Activated CD4-positive, alpha-beta T cell treated with anti-CD3 and anti-CD28 coated beads, Interleukin-2, amount 10 ng/mL, durations not matched to agents 7 days and 5 days (primary cell): Measurements from ENCODE around the gene PPP1R1C. TPM values are rescaled to one million over a fixed set of nuclear protein-coding genes. Genes with fewer than 3 reads are reported as not detected.

Source experiments
- CTCF ChIA-PET: fragments of 350-600 bp; sonication (Branson Sonifier 250); formaldehyde crosslinking; loops from one replicate; lab custom pipeline; 2021; ENCODE audit warnings: antibody characterized with exemption; lab: Charles Lee
- POLR2A ChIA-PET: fragments of 350-600 bp; sonication (Branson Sonifier 250); formaldehyde crosslinking; loops from one replicate; lab custom pipeline; 2021; ENCODE audit warnings: antibody characterized with exemption; lab: Charles Lee
- DNase-seq: peaks from one replicate; pipeline ENCODE4 v3.0.0-alpha.2; 2020
- H3K27ac Mint-ChIP-seq: one replicate; pipeline ENCODE4 v1.8.0; 2021; ENCODE audit warnings: mild to moderate bottlenecking, moderate library complexity, mixed read lengths
- H3K27me3 Mint-ChIP-seq: one replicate; pipeline ENCODE4 v1.8.0; 2021; ENCODE audit warnings: mixed read lengths
- H3K36me3 Mint-ChIP-seq: one replicate; pipeline ENCODE4 v1.8.0; 2021; ENCODE audit warnings: low read depth, mixed read lengths
- H3K4me1 Mint-ChIP-seq: one replicate; pipeline ENCODE4 v1.8.0; 2021; ENCODE audit warnings: mixed read lengths
- H3K4me3 Mint-ChIP-seq: one replicate; pipeline ENCODE4 v1.8.0; 2021; ENCODE audit warnings: mild to moderate bottlenecking, moderate library complexity, mixed read lengths
- H3K9me3 Mint-ChIP-seq: one replicate; pipeline ENCODE4 v1.8.0; 2021; ENCODE audit warnings: mixed read lengths
- total RNA-seq, 2 experiments: library from RNA; stranded (reverse); gene quantifications; one replicate each; pipeline ENCODE4 v1.2.3, GENCODE V29; 2021

The PPP1R1C gene
- total RNA-seq, 2 experiments from 2014 or later: not detected

- POLR2A ChIA-PET: no interaction called here
- H3K4me3 Mint-ChIP-seq: no peak overlapping the region
- DNase-seq: no peak
- no peak overlapping the region for H3K27ac Mint-ChIP-seq
- H3K27me3 Mint-ChIP-seq: no peaks in the 10 kb centered on the region
- no peaks in the 10 kb centered on the region for H3K36me3 Mint-ChIP-seq
- CTCF ChIA-PET: no interaction called here
- H3K4me1 Mint-ChIP-seq: peaks cover 1% of the 10 kb centered on the region
- no peaks in the 10 kb centered on the region for H3K9me3 Mint-ChIP-seq
Measured at GRCh38 chr2:181978351-181979150, 7.1 kb upstream of the PPP1R1C start.

- DNase-seq: no peak
- Mint-ChIP-seq H3K27me3 (no peaks in the 10 kb centered on the region), H3K9me3 (no peaks in the 10 kb centered on the region), H3K4me1 (no peaks in the 10 kb centered on the region), H3K27ac (no peak overlapping the region), H3K4me3 (no peak overlapping the region), H3K36me3 (no peaks in the 10 kb centered on the region)
- POLR2A ChIA-PET: no interaction called here
- CTCF ChIA-PET: no interaction called here
Measured at GRCh38 chr2:181984060-181984459, 1.6 kb upstream of the PPP1R1C start.

- H3K27ac Mint-ChIP-seq: no peak overlapping the region
- ChIA-PET POLR2A (no interaction called here), CTCF (no interaction called here)
- H3K4me1 Mint-ChIP-seq: no peaks in the 10 kb centered on the region
- no peak overlapping the region for H3K4me3 Mint-ChIP-seq
- H3K9me3 Mint-ChIP-seq: no peaks in the 10 kb centered on the region
- H3K27me3 Mint-ChIP-seq: no peaks in the 10 kb centered on the region
- no peak for DNase-seq
- no peaks in the 10 kb centered on the region for H3K36me3 Mint-ChIP-seq
Measured at GRCh38 chr2:181984814-181985631, 630 bp upstream of the PPP1R1C start.

DNA sequence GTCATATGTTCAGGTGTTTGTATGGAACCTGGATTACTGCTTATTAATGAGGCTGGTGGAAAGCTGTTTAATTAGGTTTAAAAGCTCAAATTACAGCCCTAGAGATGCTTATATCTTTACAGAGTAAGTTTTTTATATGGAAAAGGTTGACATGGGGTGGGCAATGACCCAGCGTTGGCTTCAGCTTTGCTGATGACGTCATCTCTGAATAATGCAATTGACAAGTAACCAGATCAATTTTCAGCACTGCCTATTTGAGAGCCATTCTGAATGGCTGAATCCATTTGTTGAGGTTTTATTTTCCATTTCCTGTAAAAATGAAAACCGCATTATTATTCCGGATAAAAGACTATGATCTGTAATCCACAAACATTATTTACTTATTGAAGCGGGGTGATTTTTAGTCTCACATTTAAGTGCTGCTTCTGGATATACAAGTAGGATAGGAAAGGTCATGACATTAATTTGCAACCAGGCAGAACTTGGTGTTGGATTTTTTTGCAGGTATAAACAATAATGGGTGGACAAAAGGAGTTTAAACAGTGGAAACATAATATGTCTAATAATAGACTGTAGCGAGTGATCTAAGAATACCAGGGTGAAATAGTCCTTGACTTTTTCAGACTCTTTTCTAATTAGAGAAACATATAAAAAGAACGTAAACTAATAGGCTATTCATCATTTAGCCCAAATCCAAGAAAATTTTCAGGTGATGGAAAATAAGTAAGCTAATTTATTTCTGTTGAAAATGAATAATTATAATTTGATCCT lies 2.7 kb downstream of the PPP1R1C start:
- H3K4me3 Mint-ChIP-seq: no peak overlapping the region
- no peak overlapping the region for H3K27ac Mint-ChIP-seq
- no peak for DNase-seq
- ChIA-PET POLR2A (no interaction called here), CTCF (no interaction called here)
- H3K9me3 Mint-ChIP-seq: no peaks in the 10 kb centered on the region
- no peaks in the 10 kb centered on the region for H3K36me3 Mint-ChIP-seq
- H3K4me1 Mint-ChIP-seq: no peaks in the 10 kb centered on the region
- no peaks in the 10 kb centered on the region for H3K27me3 Mint-ChIP-seq

DNA sequence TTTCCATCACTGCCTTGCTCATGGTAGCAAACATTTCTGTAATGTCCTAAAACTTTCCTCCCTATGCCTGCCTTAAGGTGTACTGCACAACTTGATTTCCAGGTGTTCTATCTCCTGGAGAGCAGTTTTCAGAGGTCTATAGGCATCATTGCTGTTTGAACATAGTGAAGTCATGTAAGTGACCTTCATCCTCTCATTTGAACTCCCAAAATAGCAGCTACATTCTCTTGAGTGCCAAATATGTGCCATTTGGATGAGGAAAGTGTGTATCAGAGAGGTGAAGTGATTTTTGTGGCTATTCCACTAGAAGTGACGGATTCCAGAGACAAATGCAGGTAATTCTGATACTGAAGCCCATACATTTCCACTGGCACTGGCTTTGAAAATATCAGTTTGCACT lies 3.4 kb downstream of the PPP1R1C start:
- CTCF ChIA-PET: no interaction called here
- Mint-ChIP-seq H3K27ac (no peak overlapping the region), H3K9me3 (no peaks in the 10 kb centered on the region), H3K4me3 (no peak overlapping the region), H3K27me3 (no peaks in the 10 kb centered on the region), H3K4me1 (no peaks in the 10 kb centered on the region), H3K36me3 (no peaks in the 10 kb centered on the region)
- DNase-seq: no peak
- POLR2A ChIA-PET: no interaction called here

DNA sequence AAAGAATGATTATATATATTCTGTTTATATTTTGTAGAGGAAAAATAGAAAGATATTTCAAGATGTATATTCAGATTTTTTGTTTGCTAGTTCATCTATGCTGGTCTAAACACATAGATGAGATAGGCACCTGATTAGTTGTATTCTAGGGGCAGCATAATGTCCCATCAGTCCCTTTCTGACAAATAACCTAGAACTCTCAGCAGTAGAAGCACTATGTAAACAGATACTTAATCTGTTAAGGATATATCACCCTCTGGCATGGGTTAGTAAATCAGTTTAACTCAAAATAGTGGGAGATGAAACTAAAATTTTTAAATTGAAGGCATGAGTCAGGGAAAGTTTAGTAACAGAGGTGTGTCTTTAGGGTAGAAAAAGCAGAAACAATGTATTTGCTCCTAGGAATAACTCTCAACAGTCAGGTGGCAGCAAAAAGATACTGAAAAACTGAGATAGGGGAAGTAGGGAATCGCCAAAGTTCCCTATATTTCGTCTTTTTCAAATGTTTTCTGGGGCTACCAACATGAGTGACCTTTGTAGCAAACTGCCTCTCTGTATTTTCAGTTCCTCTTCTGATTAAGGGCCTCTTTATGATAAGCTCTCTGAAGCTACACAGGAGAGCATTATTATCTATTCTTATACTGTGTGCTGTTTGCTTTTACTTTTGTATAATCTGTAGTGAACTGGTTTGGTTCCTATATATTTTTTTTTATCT lies 5.7 kb downstream of the PPP1R1C start:
- no peaks in the 10 kb centered on the region for H3K36me3 Mint-ChIP-seq
- H3K4me1 Mint-ChIP-seq: no peaks in the 10 kb centered on the region
- H3K9me3 Mint-ChIP-seq: no peaks in the 10 kb centered on the region
- no peak for DNase-seq
- CTCF ChIA-PET: no interaction called here
- H3K27ac Mint-ChIP-seq: no peak overlapping the region
- no peak overlapping the region for H3K4me3 Mint-ChIP-seq
- no peaks in the 10 kb centered on the region for H3K27me3 Mint-ChIP-seq
- POLR2A ChIA-PET: interaction anchor here (0.6 kb wide), 1 partner anchor 72 kb away, joined by 4 read pairs; no protein-coding TSS in a partner anchor

- Mint-ChIP-seq H3K27me3 (no peaks in the 10 kb centered on the region), H3K4me1 (no peaks in the 10 kb centered on the region), H3K27ac (no peak overlapping the region), H3K36me3 (no peaks in the 10 kb centered on the region), H3K4me3 (no peak overlapping the region), H3K9me3 (no peaks in the 10 kb centered on the region)
- ChIA-PET POLR2A (no interaction called here), CTCF (no interaction called here)
- DNase-seq: no peak
Measured at GRCh38 chr2:181992776-181993175, 7.1 kb downstream of the PPP1R1C start.

GRCh38 chr2:181995289-181995688 lies 9.6 kb downstream of the PPP1R1C start:
- Mint-ChIP-seq H3K4me1 (no peaks in the 10 kb centered on the region), H3K4me3 (no peak overlapping the region)
- POLR2A ChIA-PET: no interaction called here

GRCh38 chr2:181998041-181998835 lies 12.6 kb downstream of the PPP1R1C start:
- DNase-seq: no peak
- no peaks in the 10 kb centered on the region for H3K27me3 Mint-ChIP-seq

More at GRCh38 chr2:181995289-181995688, 9.6 kb downstream of the PPP1R1C start:
- CTCF ChIA-PET: no interaction called here
- DNase-seq: no peak
- H3K9me3 Mint-ChIP-seq: no peaks in the 10 kb centered on the region
- H3K36me3 Mint-ChIP-seq: no peaks in the 10 kb centered on the region
- H3K27me3 Mint-ChIP-seq: no peaks in the 10 kb centered on the region
- H3K27ac Mint-ChIP-seq: no peak overlapping the region

DNA sequence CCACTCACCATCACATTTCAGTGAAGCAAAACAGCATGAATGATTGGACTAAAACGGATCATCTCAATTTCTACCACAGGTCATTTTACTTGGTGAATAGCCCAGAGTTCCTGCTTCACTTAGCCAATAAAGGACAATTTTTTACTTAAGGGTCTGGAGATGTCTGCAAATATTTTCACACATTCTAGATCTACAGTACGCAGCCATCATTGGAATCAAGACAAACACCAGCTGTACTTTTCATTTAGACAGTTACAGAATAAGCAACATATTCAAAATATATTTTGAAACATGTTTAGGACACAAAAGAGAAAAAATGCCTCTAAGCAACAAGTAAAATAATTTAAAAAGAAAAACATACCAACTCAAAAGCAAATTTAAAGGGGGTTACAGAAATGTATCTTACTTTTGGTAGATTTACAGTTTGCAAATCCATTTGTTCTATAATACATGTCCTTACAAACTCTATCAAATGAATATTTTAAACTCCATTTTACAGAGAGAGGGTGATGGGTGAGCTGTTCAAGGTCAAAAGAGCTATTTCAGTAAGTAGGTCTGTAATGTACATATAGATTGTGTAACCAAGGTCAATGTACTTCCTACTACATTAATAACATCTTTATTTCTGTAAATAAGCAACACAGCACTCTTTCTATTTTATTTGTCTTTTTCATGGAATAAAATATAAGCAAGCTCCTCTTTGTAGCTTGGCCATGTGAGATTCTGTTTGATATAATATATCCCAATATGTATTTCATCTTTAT lies 13.4 kb downstream of the PPP1R1C start:
- H3K9me3 Mint-ChIP-seq: no peaks in the 10 kb centered on the region
- DNase-seq: no peak
- ChIA-PET CTCF (interaction anchor here (0.9 kb wide), 1 partner anchor 40 kb away, joined by 3 read pairs; no protein-coding TSS in a partner anchor), POLR2A (no interaction called here)
- H3K4me3 Mint-ChIP-seq: no peak overlapping the region
- H3K27me3 Mint-ChIP-seq: no peaks in the 10 kb centered on the region
- H3K4me1 Mint-ChIP-seq: no peaks in the 10 kb centered on the region
- no peak overlapping the region for H3K27ac Mint-ChIP-seq
- H3K36me3 Mint-ChIP-seq: no peaks in the 10 kb centered on the region

More at GRCh38 chr2:181998041-181998835, 12.6 kb downstream of the PPP1R1C start:
- H3K27ac Mint-ChIP-seq: no peak overlapping the region
- H3K36me3 Mint-ChIP-seq: no peaks in the 10 kb centered on the region
- no peaks in the 10 kb centered on the region for H3K9me3 Mint-ChIP-seq
- POLR2A ChIA-PET: no interaction called here
- H3K4me1 Mint-ChIP-seq: no peaks in the 10 kb centered on the region
- no peak overlapping the region for H3K4me3 Mint-ChIP-seq
- CTCF ChIA-PET: no interaction called here

GRCh38 chr2:181999911-182000310 lies 14.3 kb downstream of the PPP1R1C start:
- DNase-seq: no peak
- H3K4me1 Mint-ChIP-seq: no peaks in the 10 kb centered on the region
- H3K36me3 Mint-ChIP-seq: no peaks in the 10 kb centered on the region
- CTCF ChIA-PET: interaction anchor here (0.9 kb wide), 1 partner anchor 41 kb away, joined by 3 read pairs; no protein-coding TSS in a partner anchor
- no peak overlapping the region for H3K4me3 Mint-ChIP-seq
- no peak overlapping the region for H3K27ac Mint-ChIP-seq
- H3K27me3 Mint-ChIP-seq: no peaks in the 10 kb centered on the region
- POLR2A ChIA-PET: no interaction called here
- no peaks in the 10 kb centered on the region for H3K9me3 Mint-ChIP-seq
